AG10803 (cell line): Measurements from ENCODE around the gene NDUFV2.

Source experiments
- DNase-seq: peaks from one replicate; pipeline ENCODE4 v3.0.0; 2010; ENCODE audit warnings: low read depth
- H3K4me3 ChIP-seq: 2 replicates; pipeline ENCODE4 v1.5.1; 2011; ENCODE audit warnings: mild to moderate bottlenecking, low read length, control low read depth
- CTCF ChIP-seq: conservative IDR thresholded peaks from 2 replicates; pipeline ENCODE4 v1.5.1; 2011; ENCODE audit warnings: mild to moderate bottlenecking, low read length, control low read depth, inconsistent platforms

NDUFV2 gene

GRCh38 chr18:9117980-9118841 lies 15.7 kb downstream of the NDUFV2 start:
- no peak for TF ChIP-seq CTCF
- no peak overlapping the region for H3K4me3 ChIP-seq
- DNase-seq, result no peak

GRCh38 chr18:9120796-9121195 lies 18.3 kb downstream of the NDUFV2 start:
- no peak for DNase-seq

DNA sequence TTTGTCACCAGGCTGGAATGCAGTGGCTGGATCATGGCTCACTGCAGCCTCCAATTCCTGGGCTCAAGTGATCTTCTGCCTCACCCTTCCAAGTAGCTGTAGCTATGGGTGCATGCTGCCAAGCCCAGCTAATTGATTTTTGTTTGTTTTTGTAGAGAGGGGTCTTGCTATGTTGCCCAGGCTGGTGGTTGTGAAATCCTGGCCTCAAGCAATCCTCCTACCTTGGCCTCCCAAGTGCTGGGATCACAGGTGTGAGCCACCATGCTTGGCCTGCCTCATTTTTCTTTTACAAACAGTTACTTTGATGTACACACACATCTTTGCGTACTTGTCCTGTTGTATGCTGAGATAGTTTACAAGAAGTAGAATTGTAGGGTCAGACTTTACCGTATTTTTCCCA lies 21.0 kb downstream of the NDUFV2 start:
- TF ChIP-seq CTCF, result no peak
- H3K4me3 ChIP-seq, result no peak overlapping the region
- DNase-seq, result no peak

More at GRCh38 chr18:9120796-9121195, 18.3 kb downstream of the NDUFV2 start:
- H3K4me3 ChIP-seq, result no peak overlapping the region
- TF ChIP-seq CTCF, result no peak

DNA sequence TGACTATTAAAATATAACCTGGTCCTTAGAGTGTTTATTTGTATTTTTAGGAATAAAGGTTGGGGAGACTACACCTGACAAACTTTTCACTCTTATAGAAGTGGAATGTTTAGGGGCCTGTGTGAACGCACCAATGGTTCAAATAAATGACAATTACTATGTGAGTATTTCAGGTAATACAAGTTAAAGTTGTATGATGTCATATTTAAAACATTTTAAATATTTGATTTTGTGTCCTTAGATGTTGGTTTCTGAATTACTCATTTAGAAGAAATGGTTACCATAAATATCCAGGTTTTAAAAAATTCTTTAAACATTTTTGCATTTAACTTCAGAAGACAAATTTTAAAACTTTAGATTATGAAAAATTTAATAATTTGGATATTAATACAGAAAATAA lies 22.3 kb downstream of the NDUFV2 start:
- TF ChIP-seq CTCF, result no peak
- H3K4me3 ChIP-seq, result no peak overlapping the region
- no peak for DNase-seq

DNA sequence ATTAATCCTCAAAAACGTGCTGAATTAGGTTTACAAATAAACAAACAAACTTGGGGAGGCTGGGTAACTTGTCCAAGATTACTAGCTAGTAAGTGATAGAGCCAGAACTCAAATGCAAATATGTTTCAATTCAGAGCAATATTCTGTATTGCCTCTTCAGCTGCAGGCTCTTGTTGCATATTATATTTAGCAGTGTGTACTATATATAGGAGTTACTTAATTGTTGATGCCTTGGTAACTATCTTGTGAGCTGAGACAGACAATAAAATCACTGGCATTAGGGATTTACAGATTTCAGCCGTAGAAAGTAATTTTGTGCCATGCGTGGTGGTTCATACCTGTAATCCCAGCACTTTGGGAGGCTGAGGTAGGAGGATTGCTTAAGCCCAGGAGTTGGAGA lies 23.8 kb downstream of the NDUFV2 start:
- no peak for TF ChIP-seq CTCF
- no peak overlapping the region for H3K4me3 ChIP-seq
- no peak for DNase-seq

DNA sequence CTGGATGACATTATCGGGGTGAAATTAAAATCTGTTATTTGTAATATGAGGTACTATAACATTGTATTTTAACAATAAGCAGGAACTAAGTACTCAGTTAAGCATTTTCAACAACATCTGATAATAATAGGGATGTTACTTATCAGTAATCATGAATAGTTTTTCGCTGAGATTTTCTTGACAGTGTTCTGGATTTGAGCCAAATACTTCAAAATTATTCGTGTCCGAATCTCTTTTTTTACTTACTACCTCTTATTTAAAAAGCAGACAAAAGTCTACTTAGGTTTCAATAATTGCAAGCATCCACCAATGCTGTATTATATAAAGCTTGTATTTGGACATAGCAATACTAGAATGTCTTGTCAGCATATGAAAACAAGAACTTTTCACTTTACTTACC lies 27.7 kb downstream of the NDUFV2 start:
- H3K4me3 ChIP-seq, result no peak overlapping the region
- no peak for DNase-seq
- TF ChIP-seq CTCF, result no peak

GRCh38 chr18:9130806-9131205 lies 28.3 kb downstream of the NDUFV2 start:
- no peak overlapping the region for H3K4me3 ChIP-seq
- TF ChIP-seq CTCF, result no peak
- DNase-seq, result no peak
